Testis (tissue), 5 donors: ENCODE data around the gene ARSJ. TPM values are rescaled to one million over a fixed set of nuclear protein-coding genes. Genes with fewer than 3 reads are reported as not detected.

ENCODE experiments used
- DNase-seq: peaks from one replicate; pipeline ENCODE4 v3.0.0-alpha.2; 2019
- H3K27ac ChIP-seq, 2 donors: fragments of 200-600 bp; sonication (generic); one replicate each; pipeline ENCODE4 v1.5.1; 2019
- H3K27me3 ChIP-seq: fragments of 200-600 bp; sonication (generic); one replicate; pipeline ENCODE4 v1.5.1; 2019
- H3K36me3 ChIP-seq: fragments of 200-600 bp; sonication (generic); one replicate; pipeline ENCODE4 v1.5.1; 2017; ENCODE audit warnings: low read depth; ENCODE audit errors: missing control alignments
- H3K4me1 ChIP-seq: fragments of 200-600 bp; sonication (generic); one replicate; pipeline ENCODE4 v1.5.1; 2019
- H3K4me3 ChIP-seq, 2 donors: fragments of 200-600 bp; sonication (generic); one replicate each; pipeline ENCODE4 v1.5.1; 2017 to 2019
- H3K9me3 ChIP-seq: fragments of 200-600 bp; sonication (generic); one replicate; pipeline ENCODE4 v1.5.1; 2017
- CTCF ChIP-seq, 3 experiments: fragments of 450-650 bp in 2 of 3; fragments of 200-600 bp in 1 of 3; sonication (generic) in 1 of 3; IDR thresholded peaks; one replicate each; pipeline ENCODE4 v1.5.1; 2016 to 2019; ENCODE audit warnings: antibody characterized with exemption in 3 of 3, mild to moderate bottlenecking in 2 of 3, moderate library complexity in 1 of 3
- POLR2A ChIP-seq: fragments of 450-650 bp; IDR thresholded peaks from one replicate; pipeline ENCODE4 v1.6.1; 2017; ENCODE audit warnings: antibody characterized with exemption, mild to moderate bottlenecking, moderate library complexity
- WGBS, 2 donors: methylation state at CpG; one replicate each; pipeline ENCODE4 v1.1.5; 2018; 5-methylcytosine and 5-hydroxymethylcytosine counted together
- intact Hi-C: fragments of 100-400 bp; cut with DNase I; formaldehyde crosslinking; loops from one replicate; pipeline ENCODE4 v1.15.1; 2023; ENCODE audit warnings: low total_unique reads
- long read RNA-seq, 2 donors: transcript quantifications; one replicate each; lab custom pipeline, GENCODE V29; 2026
- polyA plus RNA-seq: library from polyadenylated mRNA; stranded (reverse); fragments of 350-450 nt; fragmentation: Illumina TruSeq; extraction: RNeasy Lipid Tissue Mini Kit (QIAGEN cat#74804); gene quantifications from one replicate; pipeline ENCODE4 v1.2.3, GENCODE V29; 2014; ENCODE audit warnings: low read depth, low replicate concordance; ENCODE audit not compliant: insufficient read depth
- total RNA-seq, 2 donors: library from RNA; depleted of rRNA; stranded (reverse); fragments of >200 nt; gene quantifications; one replicate each; pipeline ENCODE4 v1.2.3, GENCODE V29; 2016

The ARSJ gene
- total RNA-seq (under 1 TPM; 0.55 to 0.74 TPM), polyA plus RNA-seq (1.6 TPM)
- long read RNA-seq, donor 1, full-length matches to known transcripts, result 2 of 2 reads
- long read RNA-seq, donor 1, partial matches to known transcripts, result 0 of 2 reads
- long read RNA-seq, donor 1, other reads (novel, unspliced or antisense), result 0 of 2 reads
- long read RNA-seq, donor 2, result 0 reads

- peak; percentile 55 for DNase-seq
- no peaks in the 10 kb centered on the region for H3K4me1 ChIP-seq
- peak within 1 kb of the TSS; percentile 53 to 81 for H3K27ac ChIP-seq
- intact Hi-C loops, result no loop called here
- peak within 1 kb of the TSS; percentile 57 to 75 for H3K4me3 ChIP-seq
- H3K27me3 ChIP-seq, result no peaks in the 10 kb centered on the region
- H3K36me3 ChIP-seq, result no peaks in the 10 kb centered on the region
- 0 to 1% methylated on average over 45 to 50 of the region's 50 CpGs for WGBS, 2 donors
- no peaks in the 10 kb centered on the region for H3K9me3 ChIP-seq
- TF ChIP-seq POLR2A, result no peak
- no peak for TF ChIP-seq CTCF (IDR thresholded peaks at IDR 0.05)
These were observed at the start of gene ARSJ for GRCh38 chr4:113979148-113979904. ARSJ (minus strand) TSS chr4:113979647; CDS start chr4:113978834, 813 bp downstream.

- intact Hi-C loops, result no loop called here
- no peak for DNase-seq
- Histone ChIP-seq H3K27ac (no peak overlapping the region), H3K36me3 (no peaks in the 10 kb centered on the region), H3K4me1 (no peaks in the 10 kb centered on the region), H3K9me3 (no peaks in the 10 kb centered on the region), H3K4me3 (no peak overlapping the region), H3K27me3 (no peaks in the 10 kb centered on the region)
- no peak for TF ChIP-seq CTCF (IDR thresholded peaks at IDR 0.05)
- no peak for TF ChIP-seq POLR2A
These were observed 48.6 kb upstream of the ARSJ start for GRCh38 chr4:114028071-114028470.

GRCh38 chr4:114027596-114027995 lies 48.1 kb upstream of the ARSJ start:
- H3K4me1 ChIP-seq, result no peaks in the 10 kb centered on the region
- intact Hi-C loops, result no loop called here
- H3K27ac ChIP-seq, result no peak overlapping the region
- H3K9me3 ChIP-seq, result no peaks in the 10 kb centered on the region
- TF ChIP-seq CTCF (IDR thresholded peaks at IDR 0.05) (no peak), POLR2A (no peak)
- no peaks in the 10 kb centered on the region for H3K36me3 ChIP-seq
- H3K27me3 ChIP-seq, result no peaks in the 10 kb centered on the region
- no peak for DNase-seq
- H3K4me3 ChIP-seq, result no peak overlapping the region

- no peaks in the 10 kb centered on the region for H3K36me3 ChIP-seq
- WGBS, 2 donors, result 88 to 91% methylated on average over 3 of the region's 3 CpGs
- no peaks in the 10 kb centered on the region for H3K27me3 ChIP-seq
- DNase-seq, result no peak
- intact Hi-C loops, result no loop called here
- TF ChIP-seq POLR2A, result no peak
- TF ChIP-seq CTCF (IDR thresholded peaks at IDR 0.05), result no peak
- no peaks in the 10 kb centered on the region for H3K9me3 ChIP-seq
- no peak overlapping the region for H3K27ac ChIP-seq
- no peaks in the 10 kb centered on the region for H3K4me1 ChIP-seq
- H3K4me3 ChIP-seq, result no peak overlapping the region
These were observed 47.0 kb upstream of the ARSJ start for GRCh38 chr4:114026447-114026846.
